A549 (cell line): ENCODE measurements around the gene IGF2BP1. TPM values are rescaled to one million over a fixed set of nuclear protein-coding genes. Genes with fewer than 3 reads are reported as not detected.
A peak's percentile ranks its signal among the peaks of the same experiment; 100 is the strongest.

Experiments used
- ATAC-seq, 2 experiments: fragments of 200-7000 bp in 1 of 2; fragments of >200 bp in 1 of 2; cut with Nextera tagmentation in 1 of 2; cut with Tn5 transposase in 1 of 2; 3 replicates each; pipeline versions ENCODE4 v1.8.0 to v1.9.1; 2018 to 2020; ENCODE audit warnings: mild to moderate bottlenecking in 1 of 2, moderate library complexity in 1 of 2
- CTCF ChIA-PET: fragments of 300-600 bp; sonication (Branson Sonifier 250); formaldehyde crosslinking; extraction: SDS; loops from one replicate; lab custom pipeline; 2021; ENCODE audit warnings: antibody characterized with exemption, inconsistent platforms; lab: Yijun Ruan, JAX
- POLR2A ChIA-PET: fragments of 350-600 bp; formaldehyde crosslinking; extraction: SDS; loops from one replicate; lab custom pipeline; 2021; ENCODE audit warnings: antibody characterized with exemption, inconsistent platforms; lab: Yijun Ruan, JAX
- DNase-seq, 2 experiments: peaks; one replicate each; pipeline versions ENCODE4 v3.0.0 to v3.0.0-alpha.2; 2011 to 2016; ENCODE audit warnings: low read depth in 1 of 2, low spot score in 1 of 2
- FAIRE-seq: peaks from 2 replicates; lab custom pipeline; 2011; peaks lifted over from hg19 to GRCh38; lab: Jason Lieb, UNC
- H3K27ac ChIP-seq, 2 experiments: fragments of >200 bp; sonication (Bioruptor Twin); formaldehyde crosslinking; 3 replicates each; pipeline ENCODE4 v1.5.1; 2016 to 2017
- H3K4me1 ChIP-seq: fragments of >200 bp; sonication (Bioruptor Twin); formaldehyde crosslinking; 3 replicates; pipeline ENCODE4 v1.6.1; 2016
- H3K4me2 ChIP-seq: fragments of >200 bp; sonication (Bioruptor Twin); formaldehyde crosslinking; 3 replicates; pipeline ENCODE4 v1.6.1; 2016
- H3K4me3 ChIP-seq: fragments of >200 bp; sonication (Bioruptor Twin); formaldehyde crosslinking; 3 replicates; pipeline ENCODE4 v1.5.1; 2016
- H3K9me3 ChIP-seq: fragments of >200 bp; sonication (Bioruptor Twin); formaldehyde crosslinking; 3 replicates; pipeline ENCODE4 v1.6.1; 2016
- ATOH8 ChIP-seq: fragments of 250-450 bp; sonication (Bioruptor Pico); IDR thresholded peaks from 2 replicates; pipeline ENCODE4 v1.5.0; 2020; ENCODE audit warnings: low read depth, mild to moderate bottlenecking, moderate library complexity
- BCL3 ChIP-seq: fragments of >200 bp; sonication (Bioruptor Twin); formaldehyde crosslinking; IDR thresholded peaks from 3 replicates; pipeline ENCODE4 v1.6.1; 2016
- BHLHE40 ChIP-seq: IDR thresholded peaks from 2 replicates; pipeline ENCODE4 v1.6.1; 2012; ENCODE audit warnings: low read depth, low read length, inconsistent platforms
- CBX8 ChIP-seq: fragments of 200-600 bp; sonication (generic); IDR thresholded peaks from 2 replicates; pipeline ENCODE4 v1.6.1; 2016
- E2F6 ChIP-seq: IDR thresholded peaks from 2 replicates; pipeline ENCODE4 v1.6.1; 2012; ENCODE audit warnings: low read depth, borderline replicate concordance
- EHMT2 ChIP-seq: fragments of 200-600 bp; sonication (generic); IDR thresholded peaks from 2 replicates; pipeline ENCODE4 v1.6.1; 2016; ENCODE audit warnings: antibody characterized with exemption, low read depth, mild to moderate bottlenecking, moderate library complexity
- ESRRA ChIP-seq: fragments of 150-350 bp; IDR thresholded peaks from 2 replicates; pipeline ENCODE4 v1.6.1; 2014; ENCODE audit warnings: mild to moderate bottlenecking, low read length, borderline replicate concordance
- FOSB ChIP-seq: fragments of 250-450 bp; sonication (Bioruptor Pico); IDR thresholded peaks from 2 replicates; pipeline ENCODE4 v1.5.0; 2020; ENCODE audit warnings: mild to moderate bottlenecking, moderate library complexity
- FOSL2 ChIP-seq, 2 experiments: fragments of 450-650 bp in 1 of 2; fragments of >200 bp in 1 of 2; sonication (Bioruptor Twin) in 1 of 2; formaldehyde crosslinking; IDR thresholded peaks; 2 replicates each; pipeline versions ENCODE4 v1.5.0 to v1.6.1; 2016 to 2020; ENCODE audit warnings: mild to moderate bottlenecking in 1 of 2, moderate library complexity in 1 of 2
- HDAC2 ChIP-seq: fragments of 200-600 bp; sonication (generic); IDR thresholded peaks from 2 replicates; pipeline ENCODE4 v1.6.1; 2016
- HEYL ChIP-seq: fragments of 250-450 bp; sonication (Bioruptor Pico); IDR thresholded peaks from 2 replicates; pipeline ENCODE4 v1.8.0; 2021; ENCODE audit warnings: mild to moderate bottlenecking, moderate library complexity
- HOXA7 ChIP-seq: fragments of 250-450 bp; sonication (Bioruptor Pico); IDR thresholded peaks from 2 replicates; pipeline ENCODE4 v1.5.0; 2020; ENCODE audit warnings: mild to moderate bottlenecking, moderate library complexity
- HOXB13 ChIP-seq: fragments of 250-450 bp; sonication (Bioruptor Pico); IDR thresholded peaks from 2 replicates; pipeline ENCODE4 v1.5.0; 2020; ENCODE audit warnings: low read depth, mild to moderate bottlenecking, moderate library complexity
- KDM1A ChIP-seq: fragments of 200-600 bp; sonication (generic); IDR thresholded peaks from 2 replicates; pipeline ENCODE4 v1.6.1; 2016; ENCODE audit warnings: low read depth, mild to moderate bottlenecking
- MYC ChIP-seq: IDR thresholded peaks from 2 replicates; pipeline ENCODE4 v1.6.1; 2012; ENCODE audit warnings: mild to moderate bottlenecking, inconsistent platforms, low read length, improper control_type of control experiment, borderline replicate concordance
- NFE2L2 ChIP-seq: fragments of 150-350 bp; conservative IDR thresholded peaks from 2 replicates; pipeline ENCODE4 v1.6.1; 2014; ENCODE audit warnings: low read length
- NPAS2 ChIP-seq: fragments of 250-450 bp; sonication (Bioruptor Pico); IDR thresholded peaks from 2 replicates; pipeline ENCODE4 v1.8.0; 2022; ENCODE audit warnings: mild to moderate bottlenecking, moderate library complexity, borderline replicate concordance
- NR3C1 ChIP-seq: fragments of >200 bp; sonication (Bioruptor Twin); formaldehyde crosslinking; IDR thresholded peaks from 3 replicates; pipeline ENCODE4 v1.6.1; 2017
- PBX3 ChIP-seq: IDR thresholded peaks from 2 replicates; pipeline ENCODE4 v1.6.1; 2012
- PHF8 ChIP-seq: fragments of 200-600 bp; sonication (generic); IDR thresholded peaks from 2 replicates; pipeline ENCODE4 v1.6.1; 2016; ENCODE audit warnings: low read depth, mild to moderate bottlenecking, antibody characterized with exemption, moderate library complexity, borderline replicate concordance
- POLR2AphosphoS2 ChIP-seq: conservative IDR thresholded peaks from 2 replicates; pipeline ENCODE4 v1.6.1; 2012; ENCODE audit warnings: low read length, improper control_type of control experiment, inconsistent platforms
- REST ChIP-seq: fragments of 200-600 bp; sonication (generic); IDR thresholded peaks from 2 replicates; pipeline ENCODE4 v1.6.1; 2016; ENCODE audit warnings: antibody characterized with exemption, mild to moderate bottlenecking, moderate library complexity
- RFX5 ChIP-seq: fragments of 450-650 bp; IDR thresholded peaks from 2 replicates; pipeline ENCODE4 v1.7.1; 2014; ENCODE audit warnings: antibody characterized with exemption, mild to moderate bottlenecking, moderate library complexity
- SMC3 ChIP-seq: fragments of >200 bp; sonication (Bioruptor Twin); formaldehyde crosslinking; IDR thresholded peaks from 3 replicates; pipeline ENCODE4 v1.6.1; 2018; ENCODE audit warnings: inconsistent platforms
- SREBF2 ChIP-seq: fragments of 450-650 bp; IDR thresholded peaks from 2 replicates; pipeline ENCODE4 v1.6.1; 2014; ENCODE audit warnings: mild to moderate bottlenecking, moderate library complexity
- TP53 ChIP-seq: fragments of 250-450 bp; sonication (Bioruptor Pico); IDR thresholded peaks from 2 replicates; pipeline ENCODE4 v1.5.0; 2021; ENCODE audit warnings: mild to moderate bottlenecking, moderate library complexity
- ZFP36 ChIP-seq: fragments of 450-650 bp; IDR thresholded peaks from 2 replicates; pipeline ENCODE4 v1.6.1; 2014; ENCODE audit warnings: borderline replicate concordance; ENCODE audit not compliant: partially characterized antibody
- ZSCAN20 ChIP-seq: fragments of 250-450 bp; sonication (Bioruptor Pico); IDR thresholded peaks from 2 replicates; pipeline ENCODE4 v1.8.0; 2022; ENCODE audit warnings: mild to moderate bottlenecking, moderate library complexity
- polyA plus RNA-seq, 4 experiments: library from polyadenylated mRNA; depleted of rRNA in 3 of 4; stranded (reverse); fragments of >200 nt; fragmentation: RNase III in 1 of 4; extraction: RNeasy Plus Mini Kit Qiagen cat#74134 plus additional on column Dnase treatment in 1 of 4; gene quantifications; 2 replicates in 3 of 4; 3 replicates in 1 of 4; pipeline ENCODE4 v1.2.3, GENCODE V29; 2011 to 2017

IGF2BP1 gene
- polyA plus RNA-seq, 2 of the 4 experiments (the other 2 are of a cell fraction): 26.2 to 40.3 TPM

- Histone ChIP-seq H3K4me2 (peak overlapping the region; percentile 90), H3K4me1 (peaks cover 44% of the 10 kb centered on the region), H3K9me3 (no peaks in the 10 kb centered on the region), H3K4me3 (no peak overlapping the region), H3K27ac (peak overlapping the region in 1 of 2 experiments; percentile 93; a peak in 3 of 6 replicates)
- no peak for ATAC-seq
- CTCF ChIA-PET: interaction anchor here (1.0 to 30.3 kb wide), 7 partner anchors 9 to 44 kb away, joined by 3 to 639 read pairs (median 12); partner anchors contain the start of gene SNF8
- TF ChIP-seq NPAS2 (CRISPR knock-in tag) (no peak), HOXA7 (CRISPR knock-in tag) (no peak), HOXB13 (CRISPR knock-in tag) (no peak), ATOH8 (no peak), MYC (no peak), HEYL (CRISPR knock-in tag) (no peak), NFE2L2 (no peak), PBX3 (no peak), E2F6 (no peak), TP53 (CRISPR knock-in tag) (no peak), EHMT2 (no peak), SREBF2 (no peak), ESRRA (no peak), REST (no peak), SMC3 (no peak)
- POLR2A ChIA-PET: interaction anchor here (1.0 to 9.1 kb wide), 3 partner anchors 21 to 39 kb away, joined by 3 to 156 read pairs (median 145); no protein-coding TSS in a partner anchor
- no peak for FAIRE-seq
- DNase-seq: no peak
These were observed 3.9 kb upstream of the IGF2BP1 start for GRCh38 chr17:48993305-48993704.

- H3K4me3 ChIP-seq: peak overlapping the region; percentile 60; the same call in 2 of the 3 replicates
- POLR2A ChIA-PET: interaction anchor here (8.5 to 9.1 kb wide), 2 partner anchors 22 to 34 kb away, joined by 145 to 156 read pairs; no protein-coding TSS in a partner anchor
- no peaks in the 10 kb centered on the region for H3K9me3 ChIP-seq
- CTCF ChIA-PET: interaction anchor here (1.3 to 30.3 kb wide), 8 partner anchors 9 to 115 kb away, joined by 4 to 639 read pairs (median 9); partner anchors contain the start of gene SNF8
- peaks cover 44% of the 10 kb centered on the region for H3K4me1 ChIP-seq
- no peak for ATAC-seq
- H3K27ac ChIP-seq: peak overlapping the region; percentile 93 to 97
- no peak for TF ChIP-seq ZSCAN20 (CRISPR knock-in tag)
- no peak for TF ChIP-seq FOSB
- no peak for TF ChIP-seq ESRRA
- no peak for TF ChIP-seq FOSL2 (IDR thresholded peaks at IDR 0.05)
- no peak for TF ChIP-seq FOSL2 (CRISPR knock-in tag; IDR thresholded peaks at IDR 0.05)
- TF ChIP-seq ZFP36: no peak
- no peak for TF ChIP-seq BCL3
- no peak for TF ChIP-seq EHMT2
- no peak for TF ChIP-seq POLR2AphosphoS2
- no peak for TF ChIP-seq NR3C1
- TF ChIP-seq E2F6: no peak
- no peak for TF ChIP-seq CBX8
- TF ChIP-seq BHLHE40: no peak
- TF ChIP-seq PBX3: no peak
- no peak for TF ChIP-seq HDAC2
- no peak for TF ChIP-seq SREBF2
- TF ChIP-seq HEYL (CRISPR knock-in tag): no peak
- TF ChIP-seq PHF8: no peak
- TF ChIP-seq RFX5: no peak
- no peak for TF ChIP-seq KDM1A
- peak; percentile 65 for FAIRE-seq
- no peak for DNase-seq
- peak overlapping the region; percentile 90 for H3K4me2 ChIP-seq
These were observed 3.2 kb upstream of the IGF2BP1 start for GRCh38 chr17:48993951-48994350.
